Measurements from ENCODE around the gene CD96. TPM values are rescaled to one million over a fixed set of nuclear protein-coding genes. Genes with fewer than 3 reads are reported as not detected.
A peak's percentile ranks its signal among the peaks of the same experiment; 100 is the strongest.

CD96 gene
- total RNA-seq: 100 to 1,000 TPM; 142 to 309 (median 219) TPM
- 100 to 1,000 TPM; 183 to 205 TPM for polyA plus RNA-seq
- 200 reads per million, percentile 93 among the genes with 10 or more reads in this experiment for total RNA-seq

DNA sequence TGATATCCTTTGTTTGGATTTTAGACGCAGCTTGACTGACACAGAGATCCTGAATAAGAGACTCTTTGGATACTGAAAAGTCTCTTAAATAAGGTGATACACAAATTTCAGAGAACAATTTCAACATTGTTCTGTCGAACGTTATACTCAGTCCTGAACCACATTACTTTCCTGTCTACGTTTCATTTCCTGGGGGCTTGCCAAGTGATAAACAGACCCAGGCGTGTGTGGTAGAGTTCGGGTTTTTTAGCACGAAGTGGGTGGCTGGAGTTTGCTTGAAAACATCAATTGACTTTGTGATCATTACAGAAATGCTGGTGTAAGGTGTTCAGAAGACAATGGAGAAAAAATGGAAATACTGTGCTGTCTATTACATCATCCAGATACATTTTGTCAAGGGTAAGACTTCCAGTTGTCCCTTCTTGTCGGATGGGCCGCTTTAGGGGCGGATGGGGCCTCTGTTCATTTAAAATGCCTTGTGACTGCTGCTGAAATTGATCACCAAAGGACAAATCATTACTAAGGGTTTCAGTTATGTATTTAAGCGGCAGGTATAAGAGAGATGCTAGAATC is at the start of gene CD96:
Gene CD96 (plus strand): TSS at position 287 of the 573 bp plus-strand sequence. CDS start 52 bp downstream, at position 339.
- ChIA-PET POLR2A (interaction anchor here (0.9 kb wide), 1 partner anchor 126 kb away, joined by 3 read pairs; no protein-coding TSS in a partner anchor), CTCF (interaction anchor here (0.6 to 1.0 kb wide), 4 partner anchors 49 to 1738 kb away, joined by 3 read pairs; no protein-coding TSS in a partner anchor)
- ATAC-seq (peak; percentile 90), DNase-seq (peak; percentile 20 to 91 (median 88))
- Mint-ChIP-seq H3K4me1 (peaks cover 43 to 77% (median 46%) of the 10 kb centered on the region in 7 donors), H3K9me3 (peaks cover 0 to 3% (median 0%) of the 10 kb centered on the region in 11 donors), H3K27ac (peak within 1 kb of the TSS in 4 of 9 donors; percentile 98 to 99 (median 98)), H3K36me3 (peaks cover 9 to 44% (median 16%) of the 10 kb centered on the region in 5 donors), H3K27me3 (no peaks in the 10 kb centered on the region), H3K4me3 (peak within 1 kb of the TSS in 7 of 10 donors; percentile 21 to 98 (median 94))
- H3K27ac ChIP-seq (ENCODE audit: low read depth, low read length): peak within 1 kb of the TSS; percentile 94
- peaks cover 56 to 62% of the 10 kb centered on the region in 2 donors for H3K4me1 ChIP-seq (ENCODE audit: control insufficient read depth in 2 of 2, insufficient read depth in 2 of 2, low read length in 2 of 2)
- H3K9me3 ChIP-seq (ENCODE audit: control insufficient read depth in 2 of 3, low read length in 3 of 3): no peaks in the 10 kb centered on the region
- intact Hi-C loops (cut with micrococcal nuclease): loop anchor here (1.0 to 10.0 kb wide), 22 partner anchors 35 to 1735 kb away; partner anchors contain the start of genes ABHD10 (in 2 of the 2), NECTIN3 (in 2 of the 2), ATG3 (in 1 of the 2) and BTLA (in 1 of the 2)
- H3K27me3 ChIP-seq (ENCODE audit: control insufficient read depth in 2 of 2, insufficient read depth in 2 of 2, low read length in 2 of 2): no peaks in the 10 kb centered on the region
- peak within 1 kb of the TSS; percentile 66 for H3K4me3 ChIP-seq (ENCODE audit: low read length)
- H3K36me3 ChIP-seq (ENCODE audit: control insufficient read depth in 2 of 3, insufficient read depth in 3 of 3, low read length in 3 of 3): no peaks in the 10 kb centered on the region

DNA sequence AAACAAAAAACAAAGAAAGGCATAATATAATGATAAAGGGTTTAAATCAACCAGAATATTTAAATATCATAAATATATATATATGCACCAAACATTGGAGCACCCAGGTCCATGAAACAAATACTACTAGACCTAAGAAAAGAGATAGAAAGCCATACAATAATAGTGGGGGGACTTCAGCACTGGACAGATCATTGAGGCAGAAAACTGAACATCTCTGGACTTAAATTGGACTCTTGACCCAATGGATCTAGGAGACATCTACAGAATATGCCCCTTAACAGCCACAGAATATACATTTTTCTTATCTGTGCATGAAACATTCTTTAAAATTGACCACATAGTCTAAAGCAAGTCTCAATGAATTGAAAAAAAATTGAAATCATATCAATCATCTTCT is 48.7 kb upstream of the CD96 start:
- H3K27ac Mint-ChIP-seq: no peak overlapping the region
- POLR2A ChIA-PET: no interaction called here
- no peak overlapping the region for H3K4me3 ChIP-seq (ENCODE audit: low read length)
- H3K27me3 ChIP-seq (ENCODE audit: control insufficient read depth in 2 of 2, insufficient read depth in 2 of 2, low read length in 2 of 2): no peaks in the 10 kb centered on the region
- CTCF ChIA-PET: interaction anchor here (0.6 kb wide), 1 partner anchor 343 kb away, joined by 3 read pairs; no protein-coding TSS in a partner anchor
- DNase-seq (no peak), ATAC-seq (no peak)
- H3K9me3 Mint-ChIP-seq: peaks cover 0 to 22% (median 1%) of the 10 kb centered on the region in 11 donors
- H3K36me3 ChIP-seq (ENCODE audit: control insufficient read depth in 2 of 3, insufficient read depth in 3 of 3, low read length in 3 of 3): no peaks in the 10 kb centered on the region
- no peak overlapping the region for H3K27ac ChIP-seq (ENCODE audit: low read depth, low read length)
- no peak overlapping the region for H3K4me3 Mint-ChIP-seq
- peaks cover 0 to 6% (median 0%) of the 10 kb centered on the region in 5 donors for H3K36me3 Mint-ChIP-seq
- no peaks in the 10 kb centered on the region for H3K9me3 ChIP-seq (ENCODE audit: control insufficient read depth in 2 of 3, low read length in 3 of 3)
- H3K27me3 Mint-ChIP-seq: no peaks in the 10 kb centered on the region
- intact Hi-C loops (cut with micrococcal nuclease): no loop called here
- no peaks in the 10 kb centered on the region for H3K4me1 ChIP-seq (ENCODE audit: control insufficient read depth in 2 of 2, insufficient read depth in 2 of 2, low read length in 2 of 2)
- no peaks in the 10 kb centered on the region for H3K4me1 Mint-ChIP-seq

GRCh38 chr3:111496894-111497559 is 45.0 kb upstream of the CD96 start:
- ATAC-seq (no peak), DNase-seq (no peak)
- peaks cover 0 to 11% (median 5%) of the 10 kb centered on the region in 5 donors for H3K36me3 Mint-ChIP-seq
- POLR2A ChIA-PET: no interaction called here
- H3K4me3 ChIP-seq (ENCODE audit: low read length): no peak overlapping the region
- H3K4me3 Mint-ChIP-seq: no peak overlapping the region
- intact Hi-C loops (cut with micrococcal nuclease): no loop called here
- peaks cover 0 to 3% (median 0%) of the 10 kb centered on the region in 7 donors for H3K4me1 Mint-ChIP-seq
- no peaks in the 10 kb centered on the region for H3K36me3 ChIP-seq (ENCODE audit: control insufficient read depth in 2 of 3, insufficient read depth in 3 of 3, low read length in 3 of 3)
- H3K4me1 ChIP-seq (ENCODE audit: control insufficient read depth in 2 of 2, insufficient read depth in 2 of 2, low read length in 2 of 2): no peaks in the 10 kb centered on the region
- peaks cover 0 to 6% (median 0%) of the 10 kb centered on the region in 3 experiments for H3K9me3 ChIP-seq (ENCODE audit: control insufficient read depth in 2 of 3, low read length in 3 of 3)
- H3K27me3 Mint-ChIP-seq: peaks cover 0 to 4% (median 0%) of the 10 kb centered on the region in 5 donors
- CTCF ChIA-PET: no interaction called here
- H3K9me3 Mint-ChIP-seq: peaks cover 0 to 25% (median 5%) of the 10 kb centered on the region in 11 donors
- no peaks in the 10 kb centered on the region for H3K27me3 ChIP-seq (ENCODE audit: control insufficient read depth in 2 of 2, insufficient read depth in 2 of 2, low read length in 2 of 2)
- H3K27ac Mint-ChIP-seq: no peak overlapping the region
- no peak overlapping the region for H3K27ac ChIP-seq (ENCODE audit: low read depth, low read length)

DNA sequence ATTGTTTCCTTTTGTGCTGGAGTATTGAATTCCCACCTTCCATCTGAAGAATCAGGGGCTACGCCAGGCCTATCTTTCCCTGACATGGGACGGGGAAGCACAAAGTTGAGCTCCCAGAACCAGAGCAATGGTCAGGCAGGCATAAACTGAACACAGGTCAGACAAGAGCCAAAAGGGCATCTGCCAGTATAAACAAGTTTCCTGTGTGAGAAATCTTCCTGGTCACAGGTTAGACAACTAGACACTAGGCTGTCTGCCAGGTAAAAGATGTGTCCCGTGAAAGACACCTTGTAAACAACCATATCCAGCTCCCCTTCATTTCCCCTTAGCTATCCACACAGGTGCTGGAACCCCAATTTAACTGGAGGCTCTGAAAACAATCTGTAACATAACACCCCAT is 44.0 kb upstream of the CD96 start:
- ATAC-seq (no peak), DNase-seq (no peak)
- peaks cover 0 to 4% (median 0%) of the 10 kb centered on the region in 5 donors for H3K27me3 Mint-ChIP-seq
- H3K4me3 Mint-ChIP-seq: no peak overlapping the region
- peaks cover 0 to 24% (median 7%) of the 10 kb centered on the region in 11 donors for H3K9me3 Mint-ChIP-seq
- H3K4me1 Mint-ChIP-seq: peaks cover 0 to 6% (median 0%) of the 10 kb centered on the region in 7 donors
- H3K27ac Mint-ChIP-seq: no peak overlapping the region
- CTCF ChIA-PET: no interaction called here
- peaks cover 0 to 12% (median 5%) of the 10 kb centered on the region in 5 donors for H3K36me3 Mint-ChIP-seq
- no peaks in the 10 kb centered on the region for H3K27me3 ChIP-seq (ENCODE audit: control insufficient read depth in 2 of 2, insufficient read depth in 2 of 2, low read length in 2 of 2)
- peaks cover 0 to 6% (median 0%) of the 10 kb centered on the region in 3 experiments for H3K9me3 ChIP-seq (ENCODE audit: control insufficient read depth in 2 of 3, low read length in 3 of 3)
- no peaks in the 10 kb centered on the region for H3K4me1 ChIP-seq (ENCODE audit: control insufficient read depth in 2 of 2, insufficient read depth in 2 of 2, low read length in 2 of 2)
- H3K36me3 ChIP-seq (ENCODE audit: control insufficient read depth in 2 of 3, insufficient read depth in 3 of 3, low read length in 3 of 3): no peaks in the 10 kb centered on the region
- intact Hi-C loops (cut with micrococcal nuclease): no loop called here
- POLR2A ChIA-PET: no interaction called here
- H3K4me3 ChIP-seq (ENCODE audit: low read length): no peak overlapping the region
- no peak overlapping the region for H3K27ac ChIP-seq (ENCODE audit: low read depth, low read length)

DNA sequence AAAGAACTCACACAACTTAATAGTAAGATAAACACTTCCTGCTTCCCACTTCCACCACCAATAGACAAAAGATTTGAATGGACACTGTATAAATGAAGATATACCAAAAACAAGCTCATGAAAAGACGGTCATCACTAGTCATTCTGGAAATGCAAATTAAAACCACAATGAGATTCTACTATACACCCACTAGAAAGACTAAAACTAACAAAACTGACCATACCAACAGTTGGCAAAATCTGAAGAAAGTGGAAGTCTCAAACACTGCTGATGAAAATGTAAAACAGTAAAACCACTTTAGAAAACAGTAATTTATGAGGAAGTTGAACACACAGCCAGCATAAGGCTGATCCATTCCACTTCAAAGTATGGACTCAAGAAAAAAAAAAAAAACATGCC is 35.6 kb upstream of the CD96 start:
- H3K27ac Mint-ChIP-seq: no peak overlapping the region

GRCh38 chr3:111509308-111509707 is 32.7 kb upstream of the CD96 start:
- no peaks in the 10 kb centered on the region for H3K36me3 Mint-ChIP-seq
- intact Hi-C loops (cut with micrococcal nuclease): no loop called here
- H3K27ac Mint-ChIP-seq: no peak overlapping the region
- DNase-seq (no peak), ATAC-seq (no peak)
- Histone ChIP-seq H3K36me3 (ENCODE audit: control insufficient read depth in 2 of 3, insufficient read depth in 3 of 3, low read length in 3 of 3) (no peaks in the 10 kb centered on the region), H3K27ac (ENCODE audit: low read depth, low read length) (no peak overlapping the region), H3K27me3 (ENCODE audit: control insufficient read depth in 2 of 2, insufficient read depth in 2 of 2, low read length in 2 of 2) (no peaks in the 10 kb centered on the region), H3K4me3 (ENCODE audit: low read length) (no peak overlapping the region), H3K4me1 (ENCODE audit: control insufficient read depth in 2 of 2, insufficient read depth in 2 of 2, low read length in 2 of 2) (no peaks in the 10 kb centered on the region), H3K9me3 (ENCODE audit: control insufficient read depth in 2 of 3, low read length in 3 of 3) (no peaks in the 10 kb centered on the region)
- H3K9me3 Mint-ChIP-seq: peaks cover 0 to 2% (median 0%) of the 10 kb centered on the region in 11 donors
- no peaks in the 10 kb centered on the region for H3K4me1 Mint-ChIP-seq
- ChIA-PET CTCF (no interaction called here), POLR2A (no interaction called here)
- no peaks in the 10 kb centered on the region for H3K27me3 Mint-ChIP-seq
- no peak overlapping the region for H3K4me3 Mint-ChIP-seq

More for the DNA sequence above, 35.6 kb upstream of the CD96 start:
- peaks cover 0 to 7% (median 0%) of the 10 kb centered on the region in 5 donors for H3K36me3 Mint-ChIP-seq
- Histone ChIP-seq H3K4me1 (ENCODE audit: control insufficient read depth in 2 of 2, insufficient read depth in 2 of 2, low read length in 2 of 2) (no peaks in the 10 kb centered on the region), H3K9me3 (ENCODE audit: control insufficient read depth in 2 of 3, low read length in 3 of 3) (peaks cover 0 to 6% (median 0%) of the 10 kb centered on the region in 3 experiments), H3K27me3 (ENCODE audit: control insufficient read depth in 2 of 2, insufficient read depth in 2 of 2, low read length in 2 of 2) (no peaks in the 10 kb centered on the region), H3K4me3 (ENCODE audit: low read length) (no peak overlapping the region), H3K27ac (ENCODE audit: low read depth, low read length) (no peak overlapping the region), H3K36me3 (ENCODE audit: control insufficient read depth in 2 of 3, insufficient read depth in 3 of 3, low read length in 3 of 3) (no peaks in the 10 kb centered on the region)
- ATAC-seq: no peak
- intact Hi-C loops (cut with micrococcal nuclease): no loop called here
- ChIA-PET POLR2A (no interaction called here), CTCF (no interaction called here)
- H3K9me3 Mint-ChIP-seq: peaks cover 0 to 10% (median 4%) of the 10 kb centered on the region in 11 donors
- H3K4me3 Mint-ChIP-seq: no peak overlapping the region
- DNase-seq: no peak
- peaks cover 0 to 6% (median 0%) of the 10 kb centered on the region in 7 donors for H3K4me1 Mint-ChIP-seq
- H3K27me3 Mint-ChIP-seq: peaks cover 0 to 2% (median 0%) of the 10 kb centered on the region in 5 donors

Measured in naive thymus-derived CD4-positive, alpha-beta T cell (primary cell).